HCEC 1CT (cell line): ENCODE data around the gene EPHB2.
A peak's percentile ranks its signal among the peaks of the same experiment; 100 is the strongest.

Experiments used
- DNase-seq: peaks from one replicate; pipeline ENCODE4 v3.0.0-alpha.2; 2017

EPHB2 gene

DNA sequence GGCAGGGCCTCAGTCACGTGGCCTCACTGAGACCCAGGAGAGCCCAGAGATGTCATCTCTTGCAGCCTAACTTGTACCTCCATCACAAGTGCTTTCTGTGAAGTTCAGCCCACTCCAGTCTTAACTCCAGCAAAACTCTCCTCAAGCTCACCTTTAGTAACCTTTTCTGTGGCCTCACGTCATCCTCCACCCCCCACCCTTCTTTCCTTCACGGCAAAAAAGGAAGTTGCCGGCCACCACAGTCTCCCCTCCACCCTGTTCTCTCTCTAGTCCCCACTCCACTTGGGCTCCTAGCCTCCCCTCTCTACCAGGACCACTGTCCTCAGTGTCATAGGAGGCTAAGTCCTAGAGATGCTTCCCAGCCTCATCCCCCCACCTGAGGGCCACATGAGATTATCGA is 155.1 kb downstream of the EPHB2 start:
- no peak for DNase-seq

DNA sequence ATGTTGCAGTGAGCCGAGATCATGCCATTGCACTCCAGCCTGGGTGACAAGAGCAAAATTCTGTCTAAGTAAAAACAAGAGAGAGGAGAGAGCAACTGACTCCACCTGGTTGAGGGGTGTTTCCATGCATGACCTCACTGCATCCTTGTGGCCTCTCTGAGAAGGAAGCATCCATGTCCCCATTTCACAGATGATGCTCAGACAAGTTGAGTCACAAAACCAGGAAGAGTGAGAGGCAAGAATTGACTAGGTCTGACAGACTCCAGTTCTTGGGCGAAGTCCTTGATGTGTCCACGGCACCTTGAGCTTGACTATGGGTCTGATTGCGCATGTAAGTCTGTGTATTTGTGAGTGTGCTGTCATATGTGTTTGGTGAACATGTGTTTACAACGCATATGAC is 156.2 kb downstream of the EPHB2 start:
- DNase-seq: no peak

DNA sequence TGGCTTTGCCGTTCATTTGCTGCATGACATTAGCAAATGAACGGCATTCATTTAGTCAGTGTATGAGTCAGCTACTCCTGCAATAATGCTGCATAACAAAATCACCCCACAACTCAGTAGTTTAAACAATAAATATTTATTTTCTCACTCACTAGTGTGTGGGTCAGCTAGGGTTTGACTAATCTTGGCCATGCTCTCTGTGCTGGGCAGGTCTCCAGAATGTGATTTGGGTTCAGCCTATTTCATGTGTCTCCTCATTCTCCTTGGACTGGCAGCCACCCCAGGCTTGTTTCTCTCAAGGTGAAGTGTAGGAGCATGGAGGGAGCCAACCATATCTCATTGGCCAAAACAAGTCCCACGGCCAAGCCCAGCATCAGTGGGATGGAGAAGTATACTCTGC is 157.7 kb downstream of the EPHB2 start:
- peak; percentile 9 for DNase-seq

DNA sequence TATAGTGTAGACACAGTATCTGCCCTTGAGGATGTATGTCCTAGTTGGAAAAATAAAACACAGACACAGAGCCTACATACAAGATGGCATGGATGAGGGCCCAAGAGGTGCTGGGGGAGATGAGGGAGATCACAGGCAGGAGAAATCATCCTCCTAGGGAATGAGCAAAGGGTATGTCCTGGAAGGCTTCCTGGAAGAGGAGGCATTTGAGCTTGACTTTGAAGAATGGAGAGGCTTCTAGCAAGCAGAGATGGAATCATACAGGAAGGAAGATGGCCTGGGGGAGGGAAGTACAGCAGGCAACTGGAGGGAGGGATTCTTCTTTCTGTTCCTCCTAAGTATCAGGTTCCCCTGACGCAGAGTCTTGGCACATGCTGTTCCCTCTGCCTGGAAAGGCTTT is 158.7 kb downstream of the EPHB2 start:
- DNase-seq: no peak

DNA sequence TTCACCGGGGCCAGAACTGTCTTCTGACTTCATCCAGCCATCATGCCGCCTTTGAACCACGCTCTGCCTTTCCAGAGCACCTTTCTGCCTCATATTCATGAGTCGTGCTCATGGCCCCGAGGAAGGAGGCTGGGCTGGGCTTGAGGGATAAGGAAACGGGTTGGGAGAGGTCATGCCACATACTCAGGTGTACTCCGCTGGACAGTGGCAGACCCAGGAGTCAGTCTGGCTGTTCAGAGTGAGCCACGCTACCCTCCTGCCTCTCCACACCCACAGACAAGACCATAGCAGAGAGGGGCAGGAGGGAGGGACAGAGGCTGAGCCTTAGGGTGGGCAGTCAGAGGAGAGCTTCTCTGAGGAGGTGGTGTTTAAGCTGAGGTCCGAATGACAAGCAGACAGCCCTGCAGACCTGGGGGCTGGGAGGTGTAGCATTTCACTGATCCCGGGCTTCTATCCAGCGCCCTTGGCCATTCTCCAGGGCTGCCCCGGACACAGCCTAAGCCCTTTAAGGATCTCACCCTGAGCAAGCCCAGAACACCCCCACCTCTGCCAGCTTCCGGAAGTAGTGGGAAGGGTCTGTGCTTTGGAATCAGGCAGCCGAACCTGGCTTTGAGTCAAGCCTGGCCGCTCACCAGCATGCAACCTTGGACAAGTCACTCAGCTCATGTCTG is 159.7 kb downstream of the EPHB2 start:
- no peak for DNase-seq

DNA sequence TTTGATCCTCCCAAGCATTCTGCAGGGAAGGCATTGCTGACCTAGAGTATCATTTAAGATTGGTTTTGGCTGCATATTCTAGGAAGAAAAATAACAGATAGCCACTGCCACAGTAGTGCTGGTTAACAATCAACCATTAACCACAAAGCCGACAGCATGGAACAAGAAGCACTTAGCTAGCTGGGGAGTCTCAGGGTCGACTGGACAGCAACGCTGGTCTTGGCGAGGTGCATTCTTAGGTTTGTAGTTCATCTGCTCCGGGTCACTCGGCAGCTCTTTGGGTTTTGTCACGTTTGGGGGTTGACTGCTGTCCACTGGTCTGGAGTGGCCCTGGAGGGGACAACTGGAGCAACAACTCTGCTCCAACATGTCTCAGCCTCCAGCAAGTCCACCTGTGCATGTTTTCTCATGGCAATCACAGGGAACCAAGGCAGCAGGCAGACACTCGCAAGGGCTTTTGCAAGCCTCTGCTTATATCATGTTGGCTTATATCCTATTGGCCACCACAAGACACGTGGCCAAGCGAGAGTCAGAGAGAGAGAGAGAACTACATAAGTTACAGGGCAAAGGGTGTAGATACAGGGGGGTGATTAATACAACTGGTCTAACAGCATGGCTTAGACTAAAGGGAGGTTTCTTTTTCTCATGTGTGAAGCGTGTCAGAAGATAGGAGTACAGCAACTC is 162.5 kb downstream of the EPHB2 start:
- DNase-seq: no peak

DNA sequence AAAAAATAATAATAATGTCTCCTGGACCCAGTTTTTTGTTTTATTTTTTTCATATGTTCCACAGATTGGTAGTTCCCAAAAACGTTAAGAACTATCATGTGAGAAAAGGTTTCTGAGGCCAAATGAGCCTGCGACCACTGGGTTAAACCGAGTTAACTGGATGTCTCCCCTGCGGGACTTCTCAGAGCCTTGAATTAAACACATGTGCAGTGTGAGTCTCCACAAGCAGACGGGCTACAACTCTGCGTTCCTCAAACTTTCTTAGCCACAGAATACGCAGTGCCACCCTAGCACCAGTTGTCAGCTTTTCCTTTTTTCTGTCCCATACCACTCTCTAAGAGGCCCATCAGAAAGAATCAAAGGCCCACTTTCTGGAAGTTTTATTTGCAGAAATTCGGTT is 164.1 kb downstream of the EPHB2 start:
- DNase-seq: no peak

DNA sequence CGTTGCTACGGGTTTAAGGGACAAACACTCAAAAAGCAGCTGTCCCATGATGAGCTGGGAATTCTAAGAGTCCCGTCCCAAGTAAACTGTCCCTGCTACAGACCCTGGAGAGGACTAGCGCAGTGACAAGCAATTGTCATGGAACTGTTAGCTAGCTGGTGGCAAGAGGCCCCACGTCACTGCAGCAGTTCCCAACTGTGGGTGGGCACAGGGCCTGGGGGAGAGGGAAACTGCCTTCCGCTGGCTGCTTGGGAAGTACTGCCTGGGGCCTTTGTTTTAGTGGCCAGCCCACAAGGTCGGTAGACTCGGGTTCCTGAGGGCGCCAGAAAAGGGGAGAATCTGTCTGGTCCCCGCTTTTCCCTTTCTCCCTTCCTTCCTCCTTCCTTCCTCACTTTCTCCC is 164.6 kb downstream of the EPHB2 start:
- no peak for DNase-seq

DNA sequence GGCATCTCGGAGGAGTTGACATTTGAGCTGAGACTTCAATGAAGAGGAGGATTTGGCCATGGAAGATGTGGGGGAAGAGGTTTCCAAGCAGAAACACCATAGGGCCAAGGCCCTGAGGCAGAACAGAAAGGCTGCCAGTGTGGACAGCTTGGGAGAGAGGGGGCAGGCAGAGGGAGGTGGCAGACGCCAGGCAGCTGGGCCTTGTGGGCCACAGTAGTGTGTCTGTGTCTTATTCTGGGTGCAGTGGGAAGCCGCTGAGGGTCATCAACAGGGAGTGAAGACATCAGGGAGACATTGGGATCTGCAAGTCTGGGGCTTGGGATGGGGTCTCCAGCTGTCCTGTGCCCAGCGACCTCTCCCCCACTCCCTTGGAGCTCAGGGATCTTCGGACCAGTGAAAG is 165.2 kb downstream of the EPHB2 start:
- DNase-seq: no peak

DNA sequence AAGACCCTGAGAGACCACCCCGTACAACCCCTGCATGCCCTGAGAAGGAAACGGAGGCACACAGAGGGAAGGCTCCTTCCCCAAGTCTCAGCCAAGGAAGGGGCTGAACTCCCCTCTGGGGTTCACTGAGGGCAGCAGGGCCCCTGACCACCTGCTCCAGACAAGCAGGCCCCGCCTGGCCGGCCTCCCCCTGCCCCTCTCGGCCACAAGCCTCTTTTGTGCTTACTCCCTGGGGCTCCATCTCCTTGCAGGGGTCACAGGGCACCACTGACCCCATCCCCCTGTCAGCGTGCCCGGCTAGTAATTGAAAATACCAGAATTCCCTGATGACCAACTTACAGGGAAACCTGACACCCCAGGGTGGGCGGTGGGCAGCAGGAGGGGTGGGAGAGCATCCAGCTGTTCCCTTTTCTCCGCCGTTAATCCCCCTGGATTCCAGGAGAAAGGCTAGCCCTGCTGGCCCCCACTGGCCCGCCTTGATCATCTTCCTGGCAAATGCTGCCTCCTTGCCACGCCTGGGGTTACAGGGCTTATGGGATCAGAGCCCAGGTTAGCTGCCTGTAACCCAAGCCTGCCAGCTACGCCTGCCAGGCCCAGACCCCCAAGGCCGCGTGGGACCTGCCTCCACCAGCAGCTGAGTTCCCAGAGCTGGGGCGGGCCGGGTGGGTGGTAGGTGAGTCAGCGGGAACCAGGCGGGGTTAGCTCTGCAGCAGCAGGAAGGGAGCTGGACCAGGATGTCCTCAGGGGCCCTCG is 165.9 kb downstream of the EPHB2 start:
- DNase-seq: no peak

DNA sequence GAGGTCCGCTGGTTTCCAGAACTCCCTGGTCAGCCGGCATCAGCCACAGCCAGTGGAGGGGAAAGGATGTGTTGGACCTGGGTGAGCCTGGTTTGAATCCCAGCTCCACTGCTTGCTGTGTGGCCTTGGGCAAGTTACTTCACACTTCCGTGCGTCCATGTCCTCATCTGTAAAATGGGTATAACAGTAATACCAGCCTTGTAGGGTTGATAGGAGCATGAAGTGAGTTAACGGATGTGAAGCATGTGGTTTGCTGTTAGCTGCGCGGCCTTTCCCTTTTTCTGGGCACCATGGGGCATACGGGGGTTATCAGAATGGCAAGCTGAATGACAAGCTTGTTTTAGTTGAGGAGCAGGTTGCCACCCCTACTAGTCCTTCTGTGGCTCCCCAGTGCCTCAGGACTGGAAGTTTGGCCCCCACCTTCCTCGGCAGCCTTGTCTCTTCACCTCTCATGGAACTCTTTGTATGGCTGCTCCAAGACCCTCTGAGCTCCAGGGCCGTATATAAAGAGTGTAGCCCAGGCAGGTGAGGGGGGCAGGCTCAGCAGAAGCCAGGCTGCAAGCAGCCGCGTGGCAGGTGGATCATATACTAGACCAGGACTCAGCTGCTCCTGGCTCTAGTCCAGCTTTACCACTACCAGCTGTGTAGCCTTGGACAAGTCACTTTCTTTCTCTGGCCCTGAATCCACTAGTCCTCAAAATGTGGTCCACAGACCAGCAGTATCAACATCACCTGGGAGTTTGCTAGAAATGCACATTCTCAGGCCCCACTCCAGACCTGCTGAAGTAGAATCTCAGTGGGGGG is 166.7 kb downstream of the EPHB2 start:
- DNase-seq: no peak

DNA sequence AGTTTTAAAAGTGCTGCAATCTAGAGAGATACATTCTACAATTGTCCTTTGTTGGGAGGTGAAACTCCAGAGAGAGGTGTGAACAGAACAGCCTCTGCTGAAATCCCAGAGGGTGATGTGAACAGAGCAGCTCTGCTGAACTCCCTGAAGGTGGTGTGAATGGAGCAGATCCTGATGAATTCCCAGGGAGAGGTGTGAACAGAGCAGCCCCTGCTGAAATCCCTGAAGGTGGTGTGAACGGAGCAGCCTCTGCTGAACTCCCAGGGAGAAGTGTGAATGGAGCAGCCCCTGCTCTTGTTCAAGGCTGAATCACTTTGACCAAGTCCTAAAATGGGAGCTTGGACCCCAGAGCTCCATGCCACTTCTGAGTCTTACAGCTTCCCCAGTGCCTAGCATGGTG is 167.3 kb downstream of the EPHB2 start:
- DNase-seq: no peak

DNA sequence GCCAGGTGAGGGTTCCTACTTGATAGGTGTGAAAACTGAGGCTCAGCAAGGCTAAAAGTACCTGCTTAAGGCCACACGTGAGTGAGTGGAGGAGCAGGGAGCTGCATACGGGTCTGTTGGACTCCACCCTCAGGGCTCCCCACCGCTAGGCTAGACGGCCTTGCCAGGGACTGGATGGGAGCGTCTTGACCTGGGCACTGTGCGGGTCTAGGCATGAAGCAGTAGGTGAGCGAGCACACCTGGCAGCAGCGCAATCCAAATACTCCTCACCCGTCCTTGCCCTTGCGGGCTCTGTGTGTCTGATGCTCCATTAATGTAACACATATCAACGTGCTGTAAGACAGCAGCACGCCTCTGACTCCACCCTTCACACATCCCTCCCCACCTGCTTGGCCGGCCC is 168.0 kb downstream of the EPHB2 start:
- no peak for DNase-seq

DNA sequence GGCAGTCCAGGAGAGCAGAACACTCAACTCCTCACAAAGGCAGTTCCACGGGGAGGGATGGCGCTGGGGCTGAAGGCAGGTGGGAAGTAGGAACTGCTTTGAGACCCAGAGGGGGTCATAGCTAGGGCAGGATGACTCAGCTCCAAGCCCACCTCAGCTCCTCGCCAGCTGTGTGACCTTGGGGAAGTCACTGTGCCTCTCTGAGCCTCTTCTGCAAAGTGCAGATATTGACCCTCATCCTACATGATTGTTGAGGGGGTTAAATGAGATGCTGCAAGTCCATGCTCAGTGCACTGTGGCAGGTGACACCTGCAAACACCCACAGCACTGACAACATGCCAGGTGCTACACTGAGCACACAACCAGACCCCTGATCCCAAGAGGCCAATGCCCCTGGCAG is 168.8 kb downstream of the EPHB2 start:
- DNase-seq: no peak

DNA sequence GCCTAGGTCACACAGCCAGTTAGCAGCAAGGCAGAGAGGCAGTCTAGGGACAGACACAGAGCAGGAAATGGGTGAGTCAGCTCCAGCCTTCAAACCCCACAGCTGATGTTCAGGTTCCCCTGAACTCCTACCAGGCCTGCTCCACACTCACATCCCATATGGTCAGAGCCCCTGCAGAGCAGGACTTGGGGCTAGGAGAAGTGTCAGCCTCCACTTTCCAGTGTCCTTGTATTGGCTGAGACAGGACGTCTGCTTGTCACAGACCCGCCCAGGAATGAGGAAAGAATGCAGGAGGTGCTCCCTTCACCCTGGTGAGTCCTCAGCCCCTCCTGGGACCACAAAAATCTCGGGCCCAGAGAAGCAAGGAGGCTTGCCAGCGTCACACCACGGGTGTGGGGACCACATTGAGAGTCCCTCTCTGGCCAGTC is 169.5 kb downstream of the EPHB2 start:
- peak; percentile 27 for DNase-seq

DNA sequence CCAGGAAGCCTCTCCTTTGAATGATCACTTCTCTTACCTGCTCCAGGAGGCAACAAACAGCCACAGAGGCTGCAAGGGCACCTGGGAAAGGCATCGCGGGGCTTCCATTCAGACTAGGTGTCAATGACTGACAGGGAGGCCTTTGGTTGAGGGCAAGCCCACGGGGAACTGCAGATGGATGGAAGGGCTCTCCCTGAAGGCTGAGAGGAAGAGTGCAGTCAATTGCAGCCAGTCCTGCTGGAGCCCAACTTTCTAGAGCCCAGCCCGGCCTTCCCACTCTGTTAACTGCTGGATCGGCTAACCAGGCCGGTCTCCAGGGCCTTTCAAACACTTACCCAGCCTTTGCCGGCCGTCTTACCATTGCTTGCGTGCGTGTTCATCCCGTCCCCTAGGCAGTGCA is 172.8 kb downstream of the EPHB2 start:
- DNase-seq: no peak

DNA sequence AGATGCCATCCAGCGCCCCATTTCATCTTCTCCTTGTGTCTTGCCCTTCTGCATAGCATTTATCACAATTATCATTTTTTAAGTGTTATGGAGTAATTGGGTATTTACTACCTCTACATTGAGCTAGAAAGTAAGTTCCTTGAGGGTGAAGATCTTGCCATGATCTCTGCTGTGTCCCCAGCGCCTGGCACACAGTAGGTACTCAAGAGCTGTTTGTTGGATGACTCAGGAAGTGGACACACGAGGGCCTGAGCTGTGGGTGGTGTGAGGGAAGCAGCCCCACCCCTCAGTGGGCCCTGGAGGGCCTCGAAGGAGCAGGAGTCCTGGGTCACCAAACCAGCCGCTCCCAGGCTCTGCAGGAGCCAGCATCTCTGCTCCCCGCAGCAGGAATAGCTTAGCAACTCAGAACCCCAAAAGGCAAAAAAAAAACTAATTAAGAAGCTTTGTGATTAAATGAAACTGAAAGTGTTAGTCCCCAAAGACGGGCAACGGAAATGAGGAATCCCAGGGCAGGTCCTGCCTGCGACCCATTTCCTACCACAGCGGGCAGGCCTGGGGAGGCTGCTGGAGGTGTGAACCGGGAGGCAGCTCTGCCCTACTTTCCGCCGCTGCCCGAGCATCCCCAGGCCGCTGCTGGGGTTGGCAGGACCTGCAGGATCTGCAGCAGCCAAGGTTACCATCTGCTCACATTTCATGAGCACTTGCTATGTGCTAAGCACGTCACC is 174.3 kb downstream of the EPHB2 start:
- no peak for DNase-seq

DNA sequence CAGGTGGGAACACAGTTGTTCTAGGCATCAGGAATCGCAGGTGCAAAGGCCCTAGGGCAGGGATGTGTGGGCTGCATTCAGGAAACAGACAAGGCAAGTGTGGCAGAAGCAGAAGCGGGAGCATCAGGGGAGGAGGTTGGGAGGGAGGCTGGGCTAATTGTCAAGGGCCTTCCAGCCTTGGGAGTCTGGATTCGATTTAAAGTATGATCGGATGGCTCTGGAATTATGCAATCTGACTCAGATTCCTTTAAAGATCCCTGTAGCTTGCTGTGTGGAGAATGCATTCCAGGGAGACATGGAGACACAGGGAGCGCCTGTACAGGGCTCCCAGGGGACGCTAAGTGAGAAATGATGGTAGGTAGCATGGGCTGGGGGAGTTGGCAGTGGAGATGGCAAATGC is 175.6 kb downstream of the EPHB2 start:
- no peak for DNase-seq

DNA sequence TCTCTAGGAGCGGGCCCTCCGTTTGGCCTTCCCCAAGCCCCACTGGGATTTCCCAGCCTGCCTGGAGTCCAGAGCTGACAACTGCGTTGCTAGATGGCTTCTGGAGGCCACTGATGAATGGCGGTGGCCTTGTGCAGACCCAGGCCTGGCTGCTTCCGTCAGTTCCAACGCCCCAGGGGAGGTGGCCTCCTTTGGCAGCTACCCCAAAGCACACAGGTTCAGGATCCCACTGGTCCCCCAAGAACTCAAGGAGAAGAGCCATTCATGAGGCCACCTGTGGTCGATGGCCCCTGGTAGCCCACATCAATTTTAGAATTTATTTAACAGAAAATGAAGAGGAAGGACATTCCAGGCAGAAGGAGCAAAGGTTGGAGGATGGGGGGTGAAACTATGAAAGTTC is 176.9 kb downstream of the EPHB2 start:
- DNase-seq: no peak

DNA sequence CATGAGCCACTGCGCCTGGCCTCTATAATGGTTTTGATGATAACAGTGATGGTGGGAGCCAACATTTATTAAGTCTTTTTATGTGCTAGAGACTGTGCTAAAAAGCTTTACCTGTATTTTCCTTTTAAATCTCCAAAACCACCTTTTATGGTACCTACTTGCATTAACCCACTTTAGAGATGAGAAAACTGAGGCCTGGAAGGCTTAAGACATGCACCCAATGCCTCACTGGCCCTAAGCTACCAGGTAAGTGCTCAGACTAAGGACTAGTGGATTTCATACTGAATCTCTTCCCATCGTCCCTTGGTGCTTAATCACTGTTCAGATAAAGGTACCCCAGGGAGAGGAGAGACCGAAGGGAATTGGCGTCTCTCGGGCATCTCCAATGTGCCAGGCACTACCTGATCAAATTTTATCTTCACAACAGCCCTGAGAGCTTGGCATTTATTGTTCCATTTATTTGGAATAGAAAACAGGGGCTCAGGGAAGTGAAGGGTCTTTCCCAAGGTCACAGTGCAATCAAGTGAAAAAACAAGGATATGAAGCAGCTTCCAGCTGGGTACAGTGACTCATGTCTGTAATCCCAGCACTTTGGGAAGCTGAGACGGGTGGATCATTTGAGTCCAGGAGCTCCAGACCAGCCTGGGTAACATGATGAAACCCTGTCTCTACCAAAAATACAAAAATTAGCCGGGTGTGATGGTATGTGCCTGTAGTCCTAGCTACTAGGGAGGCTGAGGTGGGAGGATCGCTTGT is 177.9 kb downstream of the EPHB2 start:
- DNase-seq: peak; percentile 35

DNA sequence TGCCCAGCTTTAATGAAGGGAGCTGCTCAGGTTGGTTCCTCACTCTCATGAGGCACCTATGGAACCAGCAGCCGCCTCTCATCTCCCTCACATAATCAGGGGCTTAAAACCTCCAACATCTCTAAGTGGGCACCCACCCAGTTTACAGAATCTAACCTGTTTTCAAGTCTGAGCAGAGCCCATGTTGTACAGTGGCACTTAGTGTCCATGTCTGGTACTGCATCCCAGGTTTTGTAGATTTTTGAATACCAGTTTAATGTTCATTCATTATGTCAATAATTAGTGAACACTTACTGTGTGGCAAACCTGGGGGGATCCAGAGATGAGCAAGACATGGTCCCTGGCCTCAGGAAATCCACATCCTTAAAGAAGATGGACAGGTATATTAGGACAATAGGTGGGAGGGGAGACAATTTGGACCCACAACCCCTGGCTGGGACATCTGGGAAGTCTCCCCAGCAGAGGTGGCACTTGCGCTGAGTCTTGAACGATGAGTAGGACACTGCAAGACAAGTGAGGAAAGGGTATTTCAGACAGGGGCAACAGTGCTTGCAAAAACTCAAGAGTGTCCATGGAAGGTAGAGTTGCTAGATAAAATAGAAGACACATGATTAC is 178.7 kb downstream of the EPHB2 start:
- peak; percentile 8 for DNase-seq
